GM21786 (cell line): ENCODE results near the gene SULT4A1.

Experiments used
- ATAC-seq: cut with Tn5 transposase; IDR thresholded peaks from one replicate; pipeline ENCODE4 v1.9.1; 2021; ENCODE audit not compliant: unreplicated experiment

SULT4A1 gene

DNA sequence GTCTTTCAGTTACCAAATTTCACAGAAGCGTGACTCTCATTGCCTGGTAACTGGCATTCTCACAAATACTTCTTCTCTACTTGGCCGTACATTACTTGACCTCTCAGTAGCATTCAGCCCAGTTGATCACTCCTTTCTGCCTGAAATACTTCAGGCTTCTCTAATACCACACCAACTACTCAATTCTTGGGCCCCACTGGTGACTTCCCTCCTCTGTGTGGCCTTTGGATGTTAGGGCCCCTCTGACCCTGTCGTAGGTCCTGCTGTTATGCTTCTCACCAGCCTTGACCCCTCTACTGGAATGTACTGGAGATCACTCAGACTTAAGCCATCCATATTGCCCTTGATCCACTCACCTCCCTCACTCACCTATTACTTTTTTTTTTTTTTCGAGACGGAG lies 48.0 kb downstream of the SULT4A1 start:
- ATAC-seq = no peak

DNA sequence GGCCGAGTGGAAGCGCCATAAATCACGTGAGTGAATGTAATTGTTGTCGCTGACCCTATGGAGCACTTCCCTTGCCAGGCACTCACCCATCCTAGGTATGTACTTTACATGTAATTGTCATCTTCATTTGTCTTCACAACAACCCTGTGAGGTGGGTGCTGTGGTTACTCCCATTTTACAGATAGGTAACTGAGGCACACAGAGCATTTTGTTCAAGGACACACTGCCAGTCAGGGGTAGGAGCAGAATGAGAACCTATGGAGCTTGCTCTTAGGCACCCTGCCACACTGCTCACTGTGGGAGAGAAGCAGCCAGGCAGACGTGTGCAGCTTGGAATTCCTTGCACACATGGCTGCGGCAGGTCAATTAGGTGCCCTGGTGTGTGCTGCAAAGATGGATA lies 49.4 kb downstream of the SULT4A1 start:
- no peak for ATAC-seq

DNA sequence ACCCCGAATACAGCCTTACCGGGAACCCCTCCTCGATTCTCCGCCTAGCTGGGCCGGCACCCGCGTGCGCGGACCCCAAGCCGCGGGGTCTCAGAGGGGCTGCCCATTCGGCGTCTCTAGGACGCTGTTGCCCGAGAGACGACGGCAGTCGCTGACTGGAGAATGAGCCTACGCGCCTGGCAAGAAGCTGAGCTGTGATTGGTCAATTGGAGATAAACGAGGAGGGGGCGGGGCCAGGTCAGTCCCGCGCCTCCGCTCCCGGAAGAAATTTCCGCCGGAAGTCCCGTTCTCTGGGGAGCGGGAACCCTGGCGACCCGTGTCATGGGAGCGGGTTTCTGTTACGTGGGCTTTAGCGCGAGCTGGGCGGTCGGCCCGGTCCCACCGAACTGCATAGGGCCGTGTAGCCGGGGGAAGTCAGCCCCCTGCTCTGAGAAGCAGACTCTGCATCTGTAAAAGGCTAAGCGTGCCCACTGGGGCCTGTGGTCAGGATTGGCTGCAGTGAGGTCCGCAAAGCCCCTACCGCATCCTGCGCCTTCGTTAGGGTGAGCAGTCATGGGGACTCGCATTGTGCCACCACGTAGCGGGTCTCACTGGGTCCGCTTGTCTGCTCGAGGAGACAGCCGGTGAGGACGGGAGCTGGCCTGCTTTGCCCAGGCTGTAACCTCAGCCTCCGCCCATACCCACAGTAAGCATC lies 50.0 kb downstream of the SULT4A1 start, which contains the start of gene EFCAB6:
EFCAB6 (minus strand) TSS at position 157 of the 694 bp plus-strand sequence. CDS start 29,987 bp downstream, outside the sequence.
- peak; percentile 76 for ATAC-seq

DNA sequence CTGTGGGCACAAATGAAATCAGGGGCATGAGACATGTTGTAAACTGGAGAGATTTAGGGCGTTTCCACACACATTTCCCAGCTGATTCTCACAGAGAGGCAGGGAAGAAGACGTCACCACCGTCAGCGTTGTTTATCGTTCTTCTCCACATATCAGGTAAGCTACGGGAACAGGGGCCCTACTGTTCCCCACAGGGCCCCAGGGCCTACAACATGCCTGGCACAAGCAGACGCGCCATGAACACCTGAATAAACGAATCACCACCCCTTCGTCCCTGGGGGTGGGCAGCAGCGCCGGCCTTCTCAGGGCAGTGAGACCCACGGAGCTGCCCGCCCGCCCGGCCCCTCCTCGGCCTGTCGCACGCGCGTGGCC lies 50.5 kb downstream of the SULT4A1 start:
- peak; percentile 5 for ATAC-seq

DNA sequence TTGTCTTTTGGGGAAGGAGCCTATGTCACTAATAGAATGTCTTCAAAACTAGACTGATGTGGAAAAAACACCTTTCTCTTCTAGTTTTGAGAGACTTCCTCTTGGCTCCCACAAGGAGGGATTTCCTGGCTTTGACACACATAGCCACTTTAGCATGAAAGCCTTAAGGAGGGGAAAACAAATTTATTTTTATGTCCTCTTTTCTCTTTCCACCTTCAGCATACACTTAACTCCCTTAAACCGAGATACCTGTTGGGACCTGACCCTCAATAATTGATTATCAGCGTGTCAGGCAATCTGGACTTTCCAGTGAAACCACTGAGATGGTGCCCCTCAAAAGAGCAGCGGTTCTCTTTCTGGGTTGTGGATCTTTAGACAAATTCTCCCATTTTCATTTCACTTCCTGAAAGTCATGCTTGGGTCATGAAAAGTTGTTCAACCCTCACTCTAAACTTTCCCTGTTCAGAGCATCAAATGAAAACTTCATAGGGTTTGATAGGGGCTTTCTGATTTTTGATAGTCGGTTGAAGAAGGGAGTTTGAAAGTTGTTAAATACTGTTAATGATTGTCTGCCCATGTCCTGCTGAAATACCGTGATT lies 59.3 kb downstream of the SULT4A1 start:
- ATAC-seq = no peak

DNA sequence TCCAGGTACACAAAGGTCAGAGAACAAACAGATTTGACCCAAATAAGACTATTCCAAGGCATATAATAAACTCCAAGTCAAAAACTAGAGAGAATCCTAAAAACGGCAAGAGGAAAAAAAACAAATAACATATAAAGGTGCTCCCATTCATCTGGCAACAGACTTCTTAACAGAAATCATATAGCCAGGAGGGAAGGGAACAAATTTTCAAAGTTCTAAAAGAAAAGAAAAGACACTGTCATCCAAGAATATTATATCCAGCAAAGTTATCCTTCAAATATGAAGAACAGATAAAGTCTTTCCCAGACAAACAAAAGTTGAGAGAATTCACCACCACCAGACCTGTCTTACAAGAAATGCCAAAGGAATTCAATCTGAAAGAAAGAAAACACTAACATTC lies 61.3 kb downstream of the SULT4A1 start:
- ATAC-seq = no peak

DNA sequence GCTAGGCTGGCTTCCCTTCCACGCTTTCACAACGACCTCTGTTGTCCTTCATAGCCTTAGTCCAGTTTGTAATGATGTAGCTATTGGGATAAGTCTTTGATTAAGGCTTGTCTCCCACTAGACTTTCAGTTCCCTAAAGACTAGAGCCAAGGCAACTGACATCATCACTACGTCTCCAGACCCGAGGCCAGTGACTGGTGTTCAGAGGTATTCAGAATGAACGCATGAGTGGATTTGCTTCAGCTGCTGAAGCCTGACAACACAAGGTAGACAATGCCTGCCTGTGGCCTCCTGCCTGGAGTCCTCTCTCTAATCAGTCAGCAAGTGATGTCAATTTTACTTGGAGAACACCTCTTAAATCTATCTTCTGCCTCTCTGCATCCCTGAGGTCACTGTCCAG lies 63.8 kb downstream of the SULT4A1 start:
- ATAC-seq = no peak

DNA sequence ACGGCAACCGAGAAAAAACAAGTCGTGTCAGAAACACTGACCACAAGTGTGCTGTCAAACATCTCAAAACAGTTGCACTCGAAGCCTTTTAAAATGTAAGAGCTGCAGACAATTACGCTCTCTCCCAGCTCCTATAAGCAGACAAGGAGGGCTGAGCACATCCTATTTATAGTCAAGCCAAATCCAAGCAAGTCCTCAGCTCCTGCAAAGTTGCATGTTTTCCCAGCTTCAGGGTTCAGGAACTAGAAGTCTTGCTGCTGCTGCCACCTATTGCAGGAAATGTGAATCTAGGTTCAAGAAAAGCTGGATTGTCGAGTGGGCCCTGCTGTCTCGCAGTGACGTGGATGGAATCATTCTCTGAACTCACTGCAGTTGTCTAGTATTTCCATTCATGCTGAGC lies 65.7 kb downstream of the SULT4A1 start:
- no peak for ATAC-seq

DNA sequence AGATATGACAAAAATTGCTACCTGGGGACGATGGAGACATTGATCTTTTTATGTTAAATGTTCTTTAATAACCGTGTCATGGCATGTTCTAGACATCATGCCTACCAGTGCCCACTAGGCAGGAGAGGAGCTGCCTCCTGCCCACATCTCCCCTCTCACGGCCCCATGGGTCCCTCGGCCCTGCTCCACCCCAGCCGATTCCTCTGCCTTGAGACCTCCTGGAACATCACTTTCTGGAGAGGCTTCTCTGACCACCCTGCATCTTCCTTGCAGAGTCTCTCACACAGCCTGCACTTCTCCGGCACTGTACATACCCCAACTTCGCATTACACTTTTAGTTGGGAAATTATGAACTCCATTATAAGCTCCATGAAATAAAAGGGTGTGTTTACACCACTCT lies 67.0 kb downstream of the SULT4A1 start:
- no peak for ATAC-seq

DNA sequence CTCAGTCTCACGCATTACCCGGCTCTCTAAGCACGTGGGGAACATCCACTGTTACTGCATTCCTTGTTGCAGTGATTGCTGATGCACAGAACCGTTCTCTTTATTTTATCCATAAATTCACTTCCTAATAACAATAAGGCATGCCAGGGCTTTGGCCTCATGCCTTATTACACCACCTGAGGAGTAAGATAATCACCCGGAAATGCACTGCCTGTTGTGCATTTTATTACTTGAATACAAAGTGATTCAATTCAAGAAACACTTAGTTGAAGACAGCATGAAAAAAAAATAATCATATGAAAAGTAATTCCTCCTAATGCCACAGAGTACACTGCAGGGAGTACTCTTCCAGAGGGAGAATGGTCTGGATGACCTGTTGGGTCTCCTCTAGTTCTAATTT lies 69.4 kb downstream of the SULT4A1 start:
- ATAC-seq = no peak

DNA sequence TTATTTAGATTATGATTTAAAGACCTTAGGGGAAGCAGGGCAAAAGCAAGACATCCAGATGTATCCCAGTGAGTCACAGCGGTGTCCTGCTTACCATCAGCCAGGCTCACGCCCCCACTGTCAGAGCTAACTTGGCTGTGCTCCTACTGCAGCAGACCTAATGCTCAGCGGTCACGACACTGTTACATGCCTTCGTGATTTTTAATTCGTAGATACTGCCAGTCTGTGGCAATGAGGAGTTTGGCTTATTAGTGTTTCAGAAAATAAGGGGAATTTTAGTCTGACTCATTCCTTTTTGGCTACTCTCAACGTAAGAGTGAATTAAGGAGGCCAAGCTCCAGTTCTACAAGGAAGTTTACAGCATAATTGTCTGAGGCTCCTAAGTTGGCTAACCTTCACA lies 72.9 kb downstream of the SULT4A1 start:
- ATAC-seq = no peak

DNA sequence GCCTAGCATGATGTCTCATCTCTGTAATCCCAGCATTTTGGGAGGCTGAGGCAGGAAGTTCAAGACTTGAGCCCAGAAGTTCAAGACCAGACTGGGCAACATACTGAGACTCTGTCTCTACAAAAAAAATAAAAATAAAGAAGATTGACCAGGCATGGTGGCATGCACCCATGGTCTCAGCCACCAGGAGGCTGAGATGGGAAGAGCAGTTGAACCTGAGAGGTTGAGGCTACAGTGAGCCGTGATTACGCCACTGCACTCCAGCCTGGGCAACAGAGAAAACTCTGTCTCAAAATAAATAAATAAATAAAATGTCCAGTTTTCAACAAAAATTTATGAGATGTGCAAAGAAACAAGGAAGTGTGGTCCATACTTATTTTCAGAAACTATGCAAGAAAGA lies 78.5 kb downstream of the SULT4A1 start:
- no peak for ATAC-seq

DNA sequence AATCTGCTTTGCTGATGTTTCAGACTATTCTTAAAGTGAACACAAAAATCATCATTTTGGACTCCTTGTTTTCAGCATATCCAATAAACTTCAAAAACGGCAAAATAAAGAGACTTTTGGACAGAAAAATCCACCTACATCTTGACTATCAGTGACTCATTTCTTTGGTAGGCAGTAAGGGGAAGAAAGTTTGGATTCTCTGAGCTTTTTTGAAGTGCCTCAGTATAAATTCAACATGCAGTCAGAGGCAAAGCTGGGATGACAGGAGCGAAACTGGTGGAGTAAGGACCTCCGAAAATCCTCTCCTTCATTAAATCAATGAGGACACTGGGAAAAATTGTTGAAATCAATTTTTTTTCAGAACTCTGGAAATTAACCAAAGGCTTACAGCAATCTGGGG lies 79.9 kb downstream of the SULT4A1 start:
- ATAC-seq = no peak

DNA sequence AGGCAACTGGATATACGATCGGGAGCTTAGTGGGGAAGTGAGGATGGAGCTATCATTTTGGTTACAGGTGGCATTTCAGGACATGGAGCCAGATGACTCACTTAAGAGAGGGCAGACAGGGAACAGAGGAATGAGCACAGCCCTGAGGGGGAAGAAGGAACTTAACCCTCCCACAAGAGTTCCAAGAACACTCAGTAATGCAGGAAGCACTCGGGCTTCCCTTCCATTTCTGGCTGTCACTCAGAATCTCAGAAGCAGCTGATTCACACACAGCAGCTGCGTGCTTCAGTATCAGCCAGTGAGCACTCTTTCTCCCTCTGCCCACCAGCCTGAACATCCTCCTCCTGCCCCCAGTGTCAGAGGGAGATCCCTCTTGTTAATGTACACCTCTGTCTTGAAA lies 85.0 kb downstream of the SULT4A1 start:
- no peak for ATAC-seq

DNA sequence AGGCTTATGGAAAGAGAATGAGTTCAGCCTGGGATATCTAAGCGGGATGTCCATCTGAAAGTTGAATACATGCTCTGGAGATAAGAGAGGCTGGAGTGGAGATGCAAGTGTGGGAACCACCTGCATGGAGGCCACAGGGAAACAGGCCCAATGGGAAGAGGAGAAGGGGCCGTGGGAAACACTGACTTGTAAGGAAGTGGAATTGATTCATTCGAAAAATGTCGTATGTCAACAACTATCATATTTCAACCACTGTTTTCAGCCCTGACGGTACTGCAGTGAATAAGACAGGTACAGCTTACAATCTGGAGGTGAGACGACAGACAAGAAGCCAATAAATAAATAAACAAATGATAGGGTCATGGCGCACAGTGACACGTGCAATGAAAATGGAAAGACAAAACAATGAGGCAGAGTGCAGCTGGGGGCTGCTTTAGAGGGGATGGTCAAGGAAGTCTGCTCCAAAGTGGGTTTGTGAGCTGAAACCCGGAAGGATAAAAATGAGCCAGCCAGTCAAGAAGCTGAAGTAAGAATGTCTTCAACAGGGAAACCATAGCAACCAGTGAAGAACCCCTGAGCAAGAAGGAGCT lies 86.1 kb downstream of the SULT4A1 start:
- no peak for ATAC-seq
